VCaP (cell line): Measurements from ENCODE around the gene ZNF326.
"Not testable (repeated sequence)": the region's sequence is repeated elsewhere in the genome, so short reads cannot be mapped to it uniquely, and the experiment has no call there.

Source experiments
- H3K27ac ChIP-seq: fragments of 450-650 bp; 2 replicates; pipeline ENCODE4 v1.5.1; 2017
- CTCF ChIP-seq: fragments of 450-650 bp; conservative IDR thresholded peaks from 2 replicates; pipeline ENCODE4 v1.5.1; 2017; ENCODE audit warnings: mild to moderate bottlenecking, moderate library complexity

The ZNF326 gene

DNA sequence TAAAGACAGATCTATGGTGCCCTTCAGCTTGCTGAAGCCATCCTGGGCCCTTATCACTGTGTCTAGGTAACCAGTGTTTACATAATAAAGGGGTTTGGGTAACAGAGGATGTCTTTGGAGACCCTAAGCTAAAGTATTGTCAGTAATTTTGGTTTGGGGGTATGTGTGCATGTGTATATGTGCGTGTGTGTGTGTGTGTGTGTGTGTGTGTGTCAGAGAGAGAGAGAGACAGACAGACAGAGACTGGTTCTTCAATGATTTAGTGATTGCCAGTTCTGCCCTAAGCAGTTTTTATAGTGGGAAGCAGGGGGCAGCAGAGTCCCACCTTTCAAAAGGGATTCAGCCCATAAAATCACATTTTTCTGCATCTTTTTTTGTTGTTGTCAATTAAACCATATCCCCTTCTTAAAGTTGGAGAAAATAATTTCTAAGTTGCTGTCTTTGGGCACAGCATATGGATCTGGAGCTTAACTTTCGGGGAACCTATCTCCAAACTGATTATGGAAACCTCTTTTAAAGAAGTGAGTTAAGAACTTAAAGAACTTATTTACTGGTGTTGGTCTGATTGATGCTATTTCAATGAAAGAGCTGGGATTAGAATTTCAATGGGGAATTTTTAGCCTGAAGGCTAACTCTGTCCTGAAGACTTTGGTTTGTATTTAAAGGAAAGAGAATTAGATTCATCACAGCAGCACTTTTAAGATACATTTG is 51.1 kb downstream of the ZNF326 start:
- peak; percentile 81 for TF ChIP-seq CTCF
- H3K27ac ChIP-seq, result no peak overlapping the region

GRCh38 chr1:90046635-90047034 is 51.7 kb downstream of the ZNF326 start:
- TF ChIP-seq CTCF, result no peak

DNA sequence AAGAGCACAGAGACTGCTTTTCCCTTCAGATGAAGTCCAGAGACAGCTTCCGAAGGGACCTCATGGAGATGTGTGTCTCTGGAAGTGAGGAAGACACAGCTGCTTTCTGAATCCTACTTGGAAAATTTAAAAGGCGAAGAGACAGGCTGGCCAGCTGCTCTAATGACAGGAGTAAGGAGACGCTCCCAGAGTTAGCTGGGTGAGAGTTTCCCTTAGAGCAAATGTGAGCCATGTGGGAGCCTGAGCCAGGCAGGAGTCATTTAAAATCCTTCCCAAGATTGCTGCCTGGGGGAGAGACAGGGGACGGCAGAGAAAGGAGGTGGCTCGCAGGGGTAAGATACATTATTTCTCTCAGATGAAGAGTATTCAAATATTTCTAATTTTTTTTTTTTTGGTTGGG is 53.1 kb downstream of the ZNF326 start:
- TF ChIP-seq CTCF, result no peak
- H3K27ac ChIP-seq, result no peak overlapping the region

More at GRCh38 chr1:90046635-90047034, 51.7 kb downstream of the ZNF326 start:
- H3K27ac ChIP-seq, result no peak overlapping the region

DNA sequence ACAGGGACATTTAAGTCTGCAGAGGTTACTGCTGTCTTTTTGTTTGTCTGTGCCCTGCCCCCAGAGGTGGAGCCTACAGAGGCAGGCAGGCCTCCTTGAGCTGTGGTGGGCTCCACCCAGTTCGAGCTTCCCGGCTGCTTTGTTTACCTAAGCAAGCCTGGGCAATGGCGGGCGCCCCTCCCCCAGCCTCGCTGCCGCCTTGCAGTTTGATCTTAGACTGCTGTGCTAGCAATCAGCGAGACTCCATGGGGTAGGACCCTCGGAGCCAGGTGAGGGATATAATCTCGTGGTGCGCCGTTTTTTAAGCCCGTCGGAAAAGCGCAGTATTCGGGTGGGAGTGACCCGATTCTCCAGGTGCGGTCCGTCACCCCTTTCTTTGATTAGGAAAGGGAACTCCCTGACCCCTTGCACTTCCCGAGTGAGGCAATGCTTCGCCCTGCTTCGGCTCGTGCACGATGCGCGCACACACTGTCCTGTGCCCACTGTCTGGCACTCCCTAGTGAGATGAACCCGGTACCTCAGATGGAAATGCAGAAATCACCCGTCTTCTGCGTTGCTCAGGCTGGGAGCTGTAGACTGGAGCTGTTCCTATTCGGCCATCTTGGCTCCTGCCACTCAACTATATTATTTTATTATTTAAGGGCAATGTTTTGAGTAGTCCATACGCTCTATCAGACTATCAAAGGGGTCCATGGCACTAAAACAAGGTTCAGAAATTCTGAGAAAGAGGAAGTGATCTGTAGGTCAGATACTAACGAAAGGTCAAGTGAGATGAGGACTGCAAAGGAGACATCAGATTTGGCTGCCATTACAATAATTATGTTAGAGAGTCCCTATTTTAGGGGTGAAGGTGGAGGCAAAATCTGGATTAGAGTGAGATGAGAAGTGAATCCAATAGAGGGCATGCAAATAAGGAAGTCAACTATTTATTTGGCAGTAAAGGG is 68.1 kb downstream of the ZNF326 start:
- H3K27ac ChIP-seq, result not testable (repeated sequence)

GRCh38 chr1:90064109-90064508 is 69.2 kb downstream of the ZNF326 start:
- H3K27ac ChIP-seq, result not testable (repeated sequence)

GRCh38 chr1:90067194-90067931 is 72.5 kb downstream of the ZNF326 start:
- no peak overlapping the region for H3K27ac ChIP-seq

DNA sequence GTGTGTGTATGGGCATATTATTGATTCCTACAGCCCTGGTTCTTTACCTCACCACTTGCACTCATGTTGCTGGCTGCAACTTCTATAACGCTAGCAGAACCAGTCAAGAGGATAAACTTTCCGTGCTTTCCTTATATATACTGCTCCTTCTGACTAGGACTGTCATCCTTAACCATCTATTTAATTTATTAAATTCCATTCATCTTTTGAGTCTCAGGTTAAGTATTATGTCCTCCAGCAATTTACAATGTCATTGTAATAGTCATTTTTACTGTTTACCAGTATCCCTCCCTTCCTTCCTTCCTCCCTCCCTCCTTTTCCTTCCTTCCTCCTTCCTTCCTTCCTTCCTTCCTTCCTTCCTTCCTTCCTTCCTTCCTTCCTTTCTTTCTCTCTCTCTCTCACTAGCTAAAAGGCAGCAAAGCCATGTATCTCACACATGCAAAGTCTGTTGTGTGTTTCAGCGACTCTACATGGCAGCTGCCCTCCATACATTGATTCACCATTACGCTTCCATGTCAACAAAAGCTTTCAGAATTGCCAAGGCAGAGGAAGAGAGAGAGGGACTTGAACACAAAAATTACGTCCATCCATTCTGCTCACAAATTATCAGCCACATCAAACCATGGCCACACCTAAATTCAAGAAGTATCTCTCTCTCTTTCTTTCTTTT is 73.8 kb downstream of the ZNF326 start:
- H3K27ac ChIP-seq, result no peak overlapping the region
- no peak for TF ChIP-seq CTCF

More at GRCh38 chr1:90067194-90067931, 72.5 kb downstream of the ZNF326 start:
- no peak for TF ChIP-seq CTCF

GRCh38 chr1:90074137-90074536 is 79.2 kb downstream of the ZNF326 start:
- H3K27ac ChIP-seq, result peak overlapping the region; percentile 72
- no peak for TF ChIP-seq CTCF
